ENCODE measurements around the gene APPBP2. TPM values are rescaled to one million over a fixed set of nuclear protein-coding genes. Genes with fewer than 3 reads are reported as not detected.
"Not testable (repeated sequence)": the region's sequence is repeated elsewhere in the genome, so short reads cannot be mapped to it uniquely, and the experiment has no call there.

Gene APPBP2
- total and polyA plus RNA-seq, 11 donors = 2.5 to 28.7 (median 14.0) TPM

DNA sequence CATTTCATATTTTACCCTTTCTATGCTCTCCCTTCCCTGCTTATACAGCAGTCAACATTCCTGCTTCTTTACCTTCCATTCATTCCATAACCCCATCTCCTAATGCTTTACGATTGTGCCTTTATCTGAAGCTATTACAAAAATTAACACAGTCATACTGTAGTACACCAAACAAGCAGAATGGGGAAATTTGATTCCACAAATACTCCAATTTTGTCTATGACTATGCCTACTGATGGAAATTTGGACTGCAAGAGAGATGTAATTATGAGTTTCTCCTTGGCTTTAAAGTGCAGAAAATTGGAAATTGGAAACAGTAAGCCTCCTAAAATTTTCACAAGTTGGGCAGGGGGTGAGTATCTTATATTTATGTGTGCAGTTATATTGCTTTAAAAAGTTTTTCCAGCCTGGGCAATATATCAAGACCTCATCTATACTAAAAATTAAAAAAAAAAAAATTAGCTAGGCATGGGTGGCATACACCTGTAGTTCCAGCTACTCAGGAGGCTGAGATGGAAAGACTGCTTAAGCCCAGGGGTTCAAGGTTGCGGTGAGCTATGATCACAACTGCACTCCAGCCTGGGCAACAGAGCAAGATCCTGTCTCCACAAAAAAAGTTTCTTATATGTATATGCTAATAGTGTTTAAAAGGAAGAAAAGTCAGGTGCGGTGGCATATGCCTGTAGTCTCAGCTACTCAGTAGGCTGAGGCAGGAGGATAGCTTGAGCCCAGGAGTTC lies 3.0 kb downstream of the APPBP2 start:
- peaks cover 3 to 47% (median 29%) of the 10 kb centered on the region in 12 donors for H3K4me1 ChIP-seq
- TF ChIP-seq, protein P1, sequence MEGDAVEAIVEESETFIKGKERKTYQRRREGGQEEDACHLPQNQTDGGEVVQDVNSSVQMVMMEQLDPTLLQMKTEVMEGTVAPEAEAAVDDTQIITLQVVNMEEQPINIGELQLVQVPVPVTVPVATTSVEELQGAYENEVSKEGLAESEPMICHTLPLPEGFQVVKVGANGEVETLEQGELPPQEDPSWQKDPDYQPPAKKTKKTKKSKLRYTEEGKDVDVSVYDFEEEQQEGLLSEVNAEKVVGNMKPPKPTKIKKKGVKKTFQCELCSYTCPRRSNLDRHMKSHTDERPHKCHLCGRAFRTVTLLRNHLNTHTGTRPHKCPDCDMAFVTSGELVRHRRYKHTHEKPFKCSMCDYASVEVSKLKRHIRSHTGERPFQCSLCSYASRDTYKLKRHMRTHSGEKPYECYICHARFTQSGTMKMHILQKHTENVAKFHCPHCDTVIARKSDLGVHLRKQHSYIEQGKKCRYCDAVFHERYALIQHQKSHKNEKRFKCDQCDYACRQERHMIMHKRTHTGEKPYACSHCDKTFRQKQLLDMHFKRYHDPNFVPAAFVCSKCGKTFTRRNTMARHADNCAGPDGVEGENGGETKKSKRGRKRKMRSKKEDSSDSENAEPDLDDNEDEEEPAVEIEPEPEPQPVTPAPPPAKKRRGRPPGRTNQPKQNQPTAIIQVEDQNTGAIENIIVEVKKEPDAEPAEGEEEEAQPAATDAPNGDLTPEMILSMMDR (IDR thresholded peaks at IDR 0.05) = no peak
- TF ChIP-seq POLR2A (IDR thresholded peaks at IDR 0.05) = no peak

DNA sequence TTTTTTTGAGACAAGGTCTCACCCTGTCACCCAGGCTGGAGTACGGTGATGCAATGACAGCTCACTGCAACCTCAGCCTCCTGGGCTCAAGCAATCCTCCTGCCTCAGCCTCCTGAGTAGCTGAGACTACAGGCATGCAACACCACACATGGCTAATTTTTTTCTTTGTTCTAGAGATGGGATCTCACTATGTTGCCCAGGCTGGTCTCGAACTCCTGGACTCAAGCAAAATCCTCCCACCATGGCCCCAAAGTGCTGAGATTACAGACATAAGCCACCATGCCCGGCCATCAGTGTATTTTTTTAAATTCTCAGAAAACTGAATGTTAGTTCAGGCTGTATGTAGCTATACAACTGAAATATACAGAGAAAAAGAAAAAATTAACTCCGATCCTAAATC lies 6.2 kb downstream of the APPBP2 start:
- no peak overlapping the region for H3K27ac ChIP-seq
- DNase-seq (no peak), ATAC-seq (no peak)
- no peak overlapping the region for H3K4me3 ChIP-seq
- intact Hi-C loops (cut with DNase I) = no loop called here
- H3K4me1 ChIP-seq = peaks cover 3 to 46% (median 26%) of the 10 kb centered on the region in 12 donors
- H3K27me3 ChIP-seq = no peaks in the 10 kb centered on the region
- no peaks in the 10 kb centered on the region for H3K9me3 ChIP-seq
- H3K36me3 ChIP-seq = peaks cover 0 to 36% (median 22%) of the 10 kb centered on the region in 9 donors
- WGBS, 4 donors = 94 to 98% (median 97%) methylated on average over 4 of the region's 4 CpGs
- TF ChIP-seq, protein P1 (IDR thresholded peaks at IDR 0.05) = no peak
- TF ChIP-seq POLR2A (IDR thresholded peaks at IDR 0.05) = no peak

More for the DNA sequence above, 3.0 kb downstream of the APPBP2 start:
- Histone ChIP-seq H3K36me3 (peaks cover 0 to 28% (median 15%) of the 10 kb centered on the region in 9 donors), H3K9me3 (no peaks in the 10 kb centered on the region), H3K27me3 (no peaks in the 10 kb centered on the region), H3K27ac (peak overlapping the region in 1 of 12 donors; percentile 99), H3K4me3 (peak overlapping the region in 2 of 12 donors; percentile 75 to 94)
- 81 to 84% (median 82%) methylated on average over 3 of the region's 3 CpGs for WGBS, 4 donors
- DNase-seq = no peak
- intact Hi-C loops (cut with DNase I) = no loop called here
- no peak for ATAC-seq

DNA sequence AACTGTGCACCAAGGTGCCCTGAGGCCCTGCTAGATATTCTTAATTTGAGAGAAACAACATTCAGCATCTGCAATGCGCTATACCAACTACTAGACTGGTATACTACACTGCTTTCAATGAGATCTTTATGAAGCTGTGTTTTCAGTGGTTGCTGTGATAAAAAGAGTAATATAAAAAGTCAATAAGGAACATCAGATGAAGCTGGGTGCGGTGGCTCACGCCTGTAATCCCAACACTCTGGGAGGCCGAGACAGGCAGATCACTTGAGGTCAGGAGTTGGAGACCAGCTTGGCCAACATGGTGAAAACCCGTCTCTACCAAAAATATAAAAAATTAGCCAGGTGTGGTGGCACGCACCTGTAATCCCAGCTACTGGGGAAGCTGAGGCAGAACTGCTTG lies 10.4 kb downstream of the APPBP2 start:
- H3K27me3 ChIP-seq; H3K27ac ChIP-seq; DNase-seq; H3K4me3 ChIP-seq; intact Hi-C loops (cut with DNase I); H3K9me3 ChIP-seq; ATAC-seq: not testable (repeated sequence)
- WGBS, 4 donors = 84 to 98% (median 93%) methylated on average over 6 of the region's 6 CpGs
- Histone ChIP-seq H3K4me1 (peaks cover 0 to 11% (median 0%) of the 10 kb centered on the region in 12 donors), H3K36me3 (peaks cover 0 to 64% (median 48%) of the 10 kb centered on the region in 9 donors)

DNA sequence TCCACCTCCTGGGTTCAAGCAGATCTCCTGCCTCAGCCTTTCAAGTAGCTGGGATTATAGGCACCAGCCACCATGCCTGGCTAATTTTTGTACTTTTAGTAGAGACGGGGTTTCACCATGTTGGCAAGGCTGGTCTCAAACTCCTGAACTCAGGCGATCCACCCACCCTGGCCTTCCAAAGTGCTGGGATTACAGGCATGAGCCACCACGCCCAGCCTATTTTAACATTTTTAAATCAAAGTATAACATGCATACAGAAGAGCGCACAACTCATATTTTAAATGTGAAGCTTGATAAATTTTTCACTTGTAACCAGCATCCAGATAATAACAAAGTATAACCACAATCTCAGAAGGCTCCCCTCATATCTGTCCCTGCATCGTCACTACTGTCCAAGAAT lies 10.8 kb downstream of the APPBP2 start:
- DNase-seq; H3K27me3 ChIP-seq; intact Hi-C loops (cut with DNase I); H3K27ac ChIP-seq; H3K9me3 ChIP-seq; H3K4me3 ChIP-seq; ATAC-seq: not testable (repeated sequence)
- Histone ChIP-seq H3K4me1 (peaks cover 0 to 11% (median 0%) of the 10 kb centered on the region in 12 donors), H3K36me3 (peaks cover 0 to 63% (median 50%) of the 10 kb centered on the region in 9 donors)
- 93 to 97% (median 95%) methylated on average over 5 of the region's 5 CpGs for WGBS, 4 donors

DNA sequence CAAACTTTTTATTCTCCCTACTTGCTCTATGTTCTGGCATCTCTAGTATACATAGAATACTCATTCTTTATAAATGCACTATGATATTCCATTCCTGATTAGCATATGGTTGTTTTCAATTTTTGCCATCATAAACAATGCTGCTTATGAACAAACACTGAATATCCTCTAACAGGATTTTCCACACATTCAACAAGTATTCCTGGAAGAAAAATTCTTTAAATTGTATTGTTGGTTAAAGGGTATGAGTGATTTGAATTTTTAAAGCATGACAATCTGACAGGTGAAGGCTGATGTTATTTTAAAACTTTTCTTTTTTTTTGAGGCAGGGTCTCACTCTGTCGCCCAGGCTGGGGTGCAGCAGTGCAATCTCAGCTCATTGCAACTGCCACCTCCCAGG lies 11.5 kb downstream of the APPBP2 start:
- peaks cover 0 to 56% (median 44%) of the 10 kb centered on the region in 9 donors for H3K36me3 ChIP-seq
- no peak overlapping the region for H3K4me3 ChIP-seq
- H3K4me1 ChIP-seq = peaks cover 0 to 11% (median 0%) of the 10 kb centered on the region in 12 donors
- H3K27me3 ChIP-seq = no peaks in the 10 kb centered on the region
- no peaks in the 10 kb centered on the region for H3K9me3 ChIP-seq
- no peak for DNase-seq
- no peak for TF ChIP-seq POLR2A (IDR thresholded peaks at IDR 0.05)
- TF ChIP-seq, protein P1 (IDR thresholded peaks at IDR 0.05) = no peak
- WGBS, 4 donors = 86 to 100% (median 94%) methylated on average over 1 of the region's 1 CpG
- ATAC-seq = no peak
- intact Hi-C loops (cut with DNase I) = no loop called here
- H3K27ac ChIP-seq = no peak overlapping the region
